ENCODE measurements around the gene AURKAIP1. TPM values are rescaled to one million over a fixed set of nuclear protein-coding genes. Genes with fewer than 3 reads are reported as not detected.

AURKAIP1 gene
- polyA plus RNA-seq, 1 donor from 2014 or later: 104 TPM

GRCh38 chr1:1359664-1360468 is 15.1 kb downstream of the AURKAIP1 start:
- H3K27me3 ChIP-seq (ENCODE audit: insufficient read depth, low read depth, low read length): peaks cover 4% of the 10 kb centered on the region
- no peak overlapping the region for H2AFZ ChIP-seq (ENCODE audit: low read depth, low read length)
- H3K27ac ChIP-seq (ENCODE audit: low read length): no peak overlapping the region
- H3K4me3 ChIP-seq (ENCODE audit: low read length): no peak overlapping the region
- H3K9ac ChIP-seq (ENCODE audit: low read length): no peak overlapping the region
- TF ChIP-seq REST (IDR thresholded peaks at IDR 0.05; ENCODE audit: borderline replicate concordance) (no peak), CTCF (IDR thresholded peaks at IDR 0.05; ENCODE audit: poor library complexity, severe bottlenecking) (no peak), RAD21 (conservative IDR thresholded peaks at IDR 0.05) (no peak), EP300 (conservative IDR thresholded peaks at IDR 0.05; ENCODE audit: poor library complexity, severe bottlenecking) (no peak), TAF1 (IDR thresholded peaks at IDR 0.05; ENCODE audit: low read depth) (no peak), MXI1 (conservative IDR thresholded peaks at IDR 0.05; ENCODE audit: poor library complexity, severe bottlenecking) (no peak), EZH2 (IDR thresholded peaks at IDR 0.05; ENCODE audit: borderline replicate concordance, insufficient read depth, low read length, poor library complexity, severe bottlenecking) (no peak)
- H3K79me2 ChIP-seq (replicated peaks; ENCODE audit: insufficient read depth, low read length): no peaks in the 10 kb centered on the region
- H3K4me2 ChIP-seq (ENCODE audit: low read length): no peak overlapping the region
- no peaks in the 10 kb centered on the region for H4K20me1 ChIP-seq (ENCODE audit: insufficient read depth)
- no peaks in the 10 kb centered on the region for H3F3A ChIP-seq (ENCODE audit: insufficient read depth, low read length, poor library complexity, severe bottlenecking)
- H3K9me3 ChIP-seq (ENCODE audit: low read length): no peaks in the 10 kb centered on the region
- no peaks in the 10 kb centered on the region for H3K36me3 ChIP-seq (ENCODE audit: insufficient read depth, low read length)
- no peaks in the 10 kb centered on the region for H3K9me2 ChIP-seq (ENCODE audit: insufficient read depth, low read length)

- Histone ChIP-seq H3K27ac (ENCODE audit: low read length) (no peak overlapping the region), H3K4me3 (ENCODE audit: low read length) (no peak overlapping the region), H3K4me2 (ENCODE audit: low read length) (no peak overlapping the region), H3K79me2 (replicated peaks; ENCODE audit: insufficient read depth, low read length) (no peaks in the 10 kb centered on the region), H3K27me3 (ENCODE audit: insufficient read depth, low read depth, low read length) (peaks cover 10% of the 10 kb centered on the region), H4K20me1 (ENCODE audit: insufficient read depth) (no peaks in the 10 kb centered on the region), H3K9me3 (ENCODE audit: low read length) (no peaks in the 10 kb centered on the region), H3K9ac (ENCODE audit: low read length) (no peak overlapping the region), H3K9me2 (ENCODE audit: insufficient read depth, low read length) (no peaks in the 10 kb centered on the region), H3K36me3 (ENCODE audit: insufficient read depth, low read length) (no peaks in the 10 kb centered on the region), H2AFZ (ENCODE audit: low read depth, low read length) (no peak overlapping the region), H3F3A (ENCODE audit: insufficient read depth, low read length, poor library complexity, severe bottlenecking) (no peaks in the 10 kb centered on the region)
- no peak for TF ChIP-seq TAF1 (IDR thresholded peaks at IDR 0.05; ENCODE audit: low read depth)
- no peak for TF ChIP-seq RAD21 (conservative IDR thresholded peaks at IDR 0.05)
- TF ChIP-seq EZH2 (IDR thresholded peaks at IDR 0.05; ENCODE audit: borderline replicate concordance, insufficient read depth, low read length, poor library complexity, severe bottlenecking): no peak
- no peak for TF ChIP-seq CTCF (IDR thresholded peaks at IDR 0.05; ENCODE audit: poor library complexity, severe bottlenecking)
- TF ChIP-seq SMC3 (conservative IDR thresholded peaks at IDR 0.05; ENCODE audit: poor library complexity): no peak
- no peak for TF ChIP-seq REST (IDR thresholded peaks at IDR 0.05; ENCODE audit: borderline replicate concordance)
- TF ChIP-seq MXI1 (conservative IDR thresholded peaks at IDR 0.05; ENCODE audit: poor library complexity, severe bottlenecking): no peak
- no peak for TF ChIP-seq POLR2AphosphoS5 (IDR thresholded peaks at IDR 0.05)
- TF ChIP-seq EP300 (conservative IDR thresholded peaks at IDR 0.05; ENCODE audit: poor library complexity, severe bottlenecking): no peak
These were observed 15.7 kb downstream of the AURKAIP1 start for GRCh38 chr1:1359308-1359663.

Measured in neural cell (in vitro differentiated cells).